GM23338 (cell line): ENCODE data around the gene DNAJA3. TPM values are rescaled to one million over a fixed set of nuclear protein-coding genes. Genes with fewer than 3 reads are reported as not detected.

ENCODE experiments used
- ATAC-seq: fragments of 200-7000 bp; cut with Tn5 transposase; 3 replicates; pipeline ENCODE4 v1.9.1; 2020
- DNase-seq: peaks from one replicate; pipeline ENCODE4 v3.0.0-alpha.2; 2015; ENCODE audit warnings: low spot score
- H2AFZ ChIP-seq: fragments of 200-600 bp; sonication (generic); 2 replicates; pipeline ENCODE4 v1.8.0; 2016; ENCODE audit warnings: antibody characterized with exemption, mild to moderate bottlenecking, moderate library complexity
- H3F3A ChIP-seq: fragments of 200-600 bp; sonication (generic); replicated peaks from 2 replicates; pipeline ENCODE4 v1.8.0; 2017; ENCODE audit warnings: antibody characterized with exemption, mixed run types, low read depth
- H3K27ac ChIP-seq: fragments of 200-600 bp; sonication (generic); 2 replicates; pipeline ENCODE4 v1.6.1; 2016; ENCODE audit warnings: low read depth
- H3K27me3 ChIP-seq: fragments of 200-600 bp; sonication (generic); 2 replicates; pipeline ENCODE4 v1.8.0; 2016; ENCODE audit warnings: mild to moderate bottlenecking, mixed run types, moderate library complexity; ENCODE audit not compliant: insufficient read depth
- H3K36me3 ChIP-seq: fragments of 200-600 bp; sonication (generic); 2 replicates; pipeline ENCODE4 v1.8.0; 2016; ENCODE audit warnings: mild to moderate bottlenecking; ENCODE audit not compliant: insufficient read depth
- H3K4me1 ChIP-seq: fragments of 200-600 bp; sonication (generic); 2 replicates; pipeline ENCODE4 v1.8.0; 2016; ENCODE audit warnings: mild to moderate bottlenecking, moderate library complexity; ENCODE audit not compliant: insufficient read depth
- H3K4me2 ChIP-seq: fragments of 200-600 bp; sonication (generic); 2 replicates; pipeline ENCODE4 v1.7.1; 2017; ENCODE audit warnings: mixed run types
- H3K4me3 ChIP-seq: fragments of 200-600 bp; sonication (generic); 2 replicates; pipeline ENCODE4 v1.6.1; 2016; ENCODE audit warnings: mixed run types
- H3K79me2 ChIP-seq: fragments of 200-600 bp; sonication (generic); replicated peaks from 2 replicates; pipeline ENCODE4 v1.8.0; 2017; ENCODE audit warnings: mild to moderate bottlenecking; ENCODE audit not compliant: insufficient read depth
- H3K9me2 ChIP-seq: fragments of 200-600 bp; sonication (generic); 2 replicates; pipeline ENCODE4 v1.8.0; 2017; ENCODE audit not compliant: insufficient read depth
- H4K20me1 ChIP-seq: fragments of 200-600 bp; sonication (generic); replicated peaks from 2 replicates; pipeline ENCODE4 v1.8.0; 2017; ENCODE audit warnings: mild to moderate bottlenecking; ENCODE audit not compliant: insufficient read depth
- H3K27ac Mint-ChIP-seq: 2 replicates; pipeline ENCODE4 v1.8.0; 2020; ENCODE audit warnings: inconsistent platforms, mild to moderate bottlenecking, moderate library complexity, mixed read lengths
- H3K27me3 Mint-ChIP-seq: 3 replicates; pipeline ENCODE4 v1.8.0; 2022; ENCODE audit warnings: low read depth, mild to moderate bottlenecking, moderate library complexity, mixed read lengths, inconsistent platforms; ENCODE audit not compliant: insufficient read depth, poor library complexity
- H3K36me3 Mint-ChIP-seq: 3 replicates; pipeline ENCODE4 v1.8.0; 2021; ENCODE audit warnings: low read depth, mild to moderate bottlenecking, inconsistent platforms, moderate library complexity, mixed read lengths
- H3K4me1 Mint-ChIP-seq: 3 replicates; pipeline ENCODE4 v1.8.0; 2020; ENCODE audit warnings: mild to moderate bottlenecking, inconsistent platforms, mixed read lengths
- H3K4me3 Mint-ChIP-seq: 3 replicates; pipeline ENCODE4 v1.8.0; 2021; ENCODE audit warnings: moderate library complexity, mild to moderate bottlenecking, inconsistent platforms, mixed read lengths
- H3K9me3 Mint-ChIP-seq: 3 replicates; pipeline ENCODE4 v1.8.0; 2020; ENCODE audit warnings: moderate library complexity, mild to moderate bottlenecking, inconsistent platforms, mixed read lengths
- CREB1 ChIP-seq: fragments of 250-450 bp; sonication (Bioruptor Pico); IDR thresholded peaks from 2 replicates; pipeline ENCODE4 v1.5.0; 2020; ENCODE audit warnings: low read depth, mild to moderate bottlenecking, moderate library complexity
- CTCF ChIP-seq, 2 experiments: fragments of 200-600 bp in 1 of 2; sonication (generic) in 1 of 2; conservative IDR thresholded peaks; 2 replicates each; pipeline versions ENCODE4 v1.5.1 to v1.6.1; 2016 to 2017; ENCODE audit warnings: antibody characterized with exemption in 2 of 2, low read depth in 2 of 2, mild to moderate bottlenecking in 2 of 2, moderate library complexity in 1 of 2
- ETS1 ChIP-seq: IDR thresholded peaks from 2 replicates; pipeline ENCODE4 v1.6.1; 2016; ENCODE audit warnings: antibody characterized with exemption
- EZH2 ChIP-seq: fragments of 200-600 bp; sonication (generic); IDR thresholded peaks from one replicate; pipeline ENCODE4 v1.8.0; 2017; ENCODE audit warnings: antibody characterized with exemption, mild to moderate bottlenecking, low read depth; ENCODE audit not compliant: unreplicated experiment
- EZH2phosphoT487 ChIP-seq: fragments of 200-600 bp; sonication (generic); IDR thresholded peaks from one replicate; pipeline ENCODE4 v1.8.1; 2018; ENCODE audit warnings: antibody characterized with exemption; ENCODE audit not compliant: unreplicated experiment
- NANOG ChIP-seq: IDR thresholded peaks from 2 replicates; pipeline ENCODE4 v1.6.1; 2016; ENCODE audit warnings: antibody characterized with exemption, borderline replicate concordance
- POLR2AphosphoS5 ChIP-seq: IDR thresholded peaks from 2 replicates; pipeline ENCODE4 v1.6.1; 2016; ENCODE audit warnings: antibody characterized with exemption, low read depth
- REST ChIP-seq: IDR thresholded peaks from one replicate; pipeline ENCODE4 v1.6.1; 2018; ENCODE audit warnings: antibody characterized with exemption; ENCODE audit not compliant: unreplicated experiment
- STAT1 ChIP-seq: IDR thresholded peaks from one replicate; pipeline ENCODE4 v1.6.1; 2016; ENCODE audit warnings: antibody characterized with exemption; ENCODE audit not compliant: unreplicated experiment
- ZNF114 ChIP-seq: fragments of 250-450 bp; sonication (Bioruptor Pico); IDR thresholded peaks from 2 replicates; pipeline ENCODE4 v1.5.0; 2020; ENCODE audit warnings: mild to moderate bottlenecking, moderate library complexity
- ZNF331 ChIP-seq: fragments of 250-450 bp; sonication (Bioruptor Pico); IDR thresholded peaks from 2 replicates; pipeline ENCODE4 v1.5.0; 2020; ENCODE audit warnings: low read depth, mild to moderate bottlenecking, moderate library complexity
- ZNF462 ChIP-seq: fragments of 250-450 bp; sonication (Bioruptor Pico); IDR thresholded peaks from 2 replicates; pipeline ENCODE4 v1.5.0; 2020; ENCODE audit warnings: mild to moderate bottlenecking, moderate library complexity
- polyA plus RNA-seq: library from polyadenylated mRNA; unstranded; fragments of >200 nt; fragmentation: Nextera tagmentation; extraction: Ambion mirVana; gene quantifications from 2 replicates; pipeline ENCODE4 v1.2.1, GENCODE V29; 2016
- total RNA-seq: library from RNA; depleted of rRNA; stranded (reverse); fragments of >200 nt; shearing (Covaris generic); gene quantifications from 2 replicates; pipeline ENCODE4 v1.2.3, GENCODE V29; 2014

The DNAJA3 gene
- total and polyA plus RNA-seq, 2 experiments from 2014 or later: 56.3 to 75.5 TPM

GRCh38 chr16:4437366-4437765 is 11.7 kb downstream of the DNAJA3 start (continued):
- TF ChIP-seq ZNF462 (CRISPR knock-in tag) (no peak), POLR2AphosphoS5 (no peak), STAT1 (no peak)

- no peak overlapping the region for H3K4me3 Mint-ChIP-seq
- no peaks in the 10 kb centered on the region for H3K4me1 ChIP-seq
- TF ChIP-seq EZH2 (no peak), NANOG (no peak), POLR2AphosphoS5 (no peak), ETS1 (no peak), ZNF331 (CRISPR knock-in tag) (no peak), ZNF114 (CRISPR knock-in tag) (no peak), REST (no peak), STAT1 (no peak), CREB1 (CRISPR knock-in tag) (no peak), CTCF (conservative IDR thresholded peaks at IDR 0.05; ENCODE audit: low read depth in 2 of 2) (no peak), EZH2phosphoT487 (no peak)
Observed at GRCh38 chr16:4442371-4442770, 16.7 kb downstream of the DNAJA3 start.

More at GRCh38 chr16:4442371-4442770, 16.7 kb downstream of the DNAJA3 start:
- H3K4me1 Mint-ChIP-seq: no peaks in the 10 kb centered on the region
- no peaks in the 10 kb centered on the region for H3K27me3 ChIP-seq
- H4K20me1 ChIP-seq: 0 out of 2 replicates have a peak, but pooled peaks cover 1% of the 10 kb centered on the region
- no peaks in the 10 kb centered on the region for H3K79me2 ChIP-seq
- no peaks in the 10 kb centered on the region for H3K9me3 Mint-ChIP-seq
- H3K4me2 ChIP-seq: no peak overlapping the region
- H3K27ac Mint-ChIP-seq: no peak overlapping the region
- DNase-seq (no peak), ATAC-seq (no peak)
- peaks cover 61% of the 10 kb centered on the region for H3K36me3 ChIP-seq
- peaks cover 85% of the 10 kb centered on the region for H3K36me3 Mint-ChIP-seq
- H3F3A ChIP-seq: 0 out of 2 replicates have a peak, but pooled peaks cover 2% of the 10 kb centered on the region
- H3K27ac ChIP-seq: no peak overlapping the region
- H2AFZ ChIP-seq: no peak overlapping the region
- H3K4me3 ChIP-seq: no peak overlapping the region
- H3K27me3 Mint-ChIP-seq: peaks cover 10% of the 10 kb centered on the region
- H3K9me2 ChIP-seq: no peaks in the 10 kb centered on the region
